A673 (cell line): ENCODE data around the gene EVA1B. TPM values are rescaled to one million over a fixed set of nuclear protein-coding genes. Genes with fewer than 3 reads are reported as not detected.
A peak's percentile ranks its signal among the peaks of the same experiment; 100 is the strongest.

Experiments
- BruUV-seq: library from RNA; stranded (reverse); fragments of 400-500 nt; replicated peaks from 2 replicates; lab custom pipeline; 2021; lab: Mats Ljungman, UMichigan
- CTCF ChIA-PET: fragments of 300-600 bp; sonication (Branson Sonifier 250); formaldehyde crosslinking; loops from one replicate; lab custom pipeline; 2022; ENCODE audit warnings: antibody characterized with exemption; lab: Charles Lee
- POLR2A ChIA-PET: fragments of 300-600 bp; sonication (Branson Sonifier 250); formaldehyde crosslinking; loops from one replicate; lab custom pipeline; 2022; ENCODE audit warnings: antibody characterized with exemption; ENCODE audit not compliant: low non-redundant PET; lab: Charles Lee
- DNase-seq: peaks from one replicate; pipeline ENCODE4 v3.0.0-alpha.2; 2015; ENCODE audit warnings: low spot score
- H3K27ac ChIP-seq: fragments of 200-600 bp; sonication (generic); 2 replicates; pipeline ENCODE4 v1.5.1; 2016; ENCODE audit warnings: mixed run types, low read depth, mild to moderate bottlenecking, mixed read lengths, antibody characterized with exemption, low read length; ENCODE audit not compliant: poor library complexity, severe bottlenecking
- H3K27me3 ChIP-seq: fragments of 200-600 bp; sonication (generic); replicated peaks from 2 replicates; pipeline ENCODE4 v1.6.1; 2017; ENCODE audit warnings: mixed run types, low read depth, mild to moderate bottlenecking, mixed read lengths, antibody characterized with exemption, low read length; ENCODE audit not compliant: insufficient read depth, poor library complexity
- H3K36me3 ChIP-seq: fragments of 200-600 bp; sonication (generic); 2 replicates; pipeline ENCODE4 v1.6.1; 2016; ENCODE audit warnings: mixed run types, mild to moderate bottlenecking, mixed read lengths, antibody characterized with exemption, low read length; ENCODE audit not compliant: insufficient read depth, poor library complexity, severe bottlenecking
- H3K4me1 ChIP-seq: fragments of 200-600 bp; sonication (generic); 2 replicates; pipeline ENCODE4 v1.6.1; 2017; ENCODE audit warnings: mixed run types, mild to moderate bottlenecking, mixed read lengths, antibody characterized with exemption, low read length; ENCODE audit not compliant: insufficient read depth, poor library complexity, severe bottlenecking
- H3K4me3 ChIP-seq: fragments of 200-600 bp; sonication (generic); 2 replicates; pipeline ENCODE4 v1.5.1; 2016; ENCODE audit warnings: low read depth, mixed run types, mild to moderate bottlenecking, mixed read lengths, low read length; ENCODE audit not compliant: poor library complexity, severe bottlenecking
- H3K9me3 ChIP-seq: fragments of 200-600 bp; sonication (generic); 2 replicates; pipeline ENCODE4 v1.6.1; 2016; ENCODE audit warnings: mixed run types, low read depth, mild to moderate bottlenecking, mixed read lengths, antibody characterized with exemption, low read length; ENCODE audit not compliant: poor library complexity, severe bottlenecking
- EZH2 ChIP-seq: fragments of 200-600 bp; sonication (generic); IDR thresholded peaks from 2 replicates; pipeline ENCODE4 v1.6.1; 2017; ENCODE audit warnings: borderline replicate concordance, low read depth, mild to moderate bottlenecking, mixed read lengths, antibody characterized with exemption, low read length; ENCODE audit not compliant: poor library complexity, severe bottlenecking
- intact Hi-C: fragments of 100-400 bp; cut with micrococcal nuclease; formaldehyde crosslinking; loops from one replicate; pipeline ENCODE4 v1.10.0; 2022; ENCODE audit not compliant: unreplicated experiment
- total RNA-seq: library from RNA; stranded (reverse); gene quantifications from 2 replicates; pipeline ENCODE4 v1.2.3, GENCODE V29; 2021
- TF ChIP-seq, protein P1 (sequence below): fragments of 300-800, 200-600 bp; sonication (generic); conservative IDR thresholded peaks from 2 replicates; pipeline ENCODE4 v1.5.1; 2017; ENCODE audit warnings: low read depth, mild to moderate bottlenecking, antibody characterized with exemption, low read length, moderate library complexity, mixed read lengths

Gene EVA1B
- total RNA-seq, 1 experiment from 2014 or later = 6.2 TPM

DNA sequence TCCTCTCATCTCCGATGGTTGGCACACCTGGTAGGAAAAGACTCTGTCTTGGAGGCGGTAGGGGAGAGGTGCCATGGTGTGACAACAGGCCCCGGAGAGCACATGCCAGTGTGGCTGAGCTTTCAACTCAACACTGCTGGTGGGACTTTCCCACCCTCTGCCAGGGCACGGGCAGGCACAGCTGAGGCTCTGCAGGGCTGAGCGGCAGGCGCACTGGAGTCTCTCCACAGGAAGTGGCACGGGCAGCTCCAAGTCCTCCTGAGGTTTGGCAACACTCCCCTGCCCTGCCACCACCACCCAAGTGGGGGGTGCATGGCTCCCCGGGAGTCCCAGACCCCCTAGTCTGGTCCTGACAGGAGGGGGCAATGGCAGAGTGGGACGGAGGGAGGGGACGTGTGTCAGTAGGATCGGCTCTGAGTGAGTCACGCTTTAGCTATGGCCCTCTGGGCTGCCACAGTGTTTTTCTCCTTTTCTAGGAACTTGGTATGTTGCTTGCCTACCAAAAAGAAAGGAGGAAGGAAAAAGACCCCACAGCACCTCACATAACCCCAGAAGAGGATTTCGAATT lies 27.3 kb upstream of the EVA1B start:
- intact Hi-C loops = no loop called here
- Histone ChIP-seq H3K27me3 (no peaks in the 10 kb centered on the region), H3K9me3 (no peaks in the 10 kb centered on the region), H3K4me3 (no peak overlapping the region), H3K4me1 (peaks cover 19% of the 10 kb centered on the region), H3K27ac (peak overlapping the region; percentile 66), H3K36me3 (peaks cover 62% of the 10 kb centered on the region)
- POLR2A ChIA-PET = no interaction called here
- CTCF ChIA-PET = no interaction called here
- no peak for TF ChIP-seq EZH2
- TF ChIP-seq, protein P1, sequence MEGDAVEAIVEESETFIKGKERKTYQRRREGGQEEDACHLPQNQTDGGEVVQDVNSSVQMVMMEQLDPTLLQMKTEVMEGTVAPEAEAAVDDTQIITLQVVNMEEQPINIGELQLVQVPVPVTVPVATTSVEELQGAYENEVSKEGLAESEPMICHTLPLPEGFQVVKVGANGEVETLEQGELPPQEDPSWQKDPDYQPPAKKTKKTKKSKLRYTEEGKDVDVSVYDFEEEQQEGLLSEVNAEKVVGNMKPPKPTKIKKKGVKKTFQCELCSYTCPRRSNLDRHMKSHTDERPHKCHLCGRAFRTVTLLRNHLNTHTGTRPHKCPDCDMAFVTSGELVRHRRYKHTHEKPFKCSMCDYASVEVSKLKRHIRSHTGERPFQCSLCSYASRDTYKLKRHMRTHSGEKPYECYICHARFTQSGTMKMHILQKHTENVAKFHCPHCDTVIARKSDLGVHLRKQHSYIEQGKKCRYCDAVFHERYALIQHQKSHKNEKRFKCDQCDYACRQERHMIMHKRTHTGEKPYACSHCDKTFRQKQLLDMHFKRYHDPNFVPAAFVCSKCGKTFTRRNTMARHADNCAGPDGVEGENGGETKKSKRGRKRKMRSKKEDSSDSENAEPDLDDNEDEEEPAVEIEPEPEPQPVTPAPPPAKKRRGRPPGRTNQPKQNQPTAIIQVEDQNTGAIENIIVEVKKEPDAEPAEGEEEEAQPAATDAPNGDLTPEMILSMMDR = no peak
- no TSS peak for BruUV-seq
- peak; percentile 49 for DNase-seq

GRCh38 chr1:36349839-36350238 lies 26.4 kb upstream of the EVA1B start:
- TF ChIP-seq EZH2 = no peak
- TF ChIP-seq, protein P1 = no peak
- Histone ChIP-seq H3K4me3 (no peak overlapping the region), H3K9me3 (no peaks in the 10 kb centered on the region), H3K27me3 (no peaks in the 10 kb centered on the region), H3K4me1 (peaks cover 19% of the 10 kb centered on the region), H3K27ac (no peak overlapping the region), H3K36me3 (peaks cover 58% of the 10 kb centered on the region)
- ChIA-PET POLR2A (no interaction called here), CTCF (no interaction called here)
- no TSS peak for BruUV-seq
- intact Hi-C loops = no loop called here
- no peak for DNase-seq

- H3K27ac ChIP-seq = no peak overlapping the region
Observed at GRCh38 chr1:36349241-36349671, 25.8 kb upstream of the EVA1B start.

More at GRCh38 chr1:36349241-36349671, 25.8 kb upstream of the EVA1B start:
- no peaks in the 10 kb centered on the region for H3K27me3 ChIP-seq
- H3K9me3 ChIP-seq = no peaks in the 10 kb centered on the region
- intact Hi-C loops = no loop called here
- H3K4me3 ChIP-seq = no peak overlapping the region
- peaks cover 19% of the 10 kb centered on the region for H3K4me1 ChIP-seq
- POLR2A ChIA-PET = interaction anchor here (0.6 kb wide), 1 partner anchor 1166 kb away, joined by 3 read pairs; no protein-coding TSS in a partner anchor
- TF ChIP-seq, protein P1 = no peak
- no peak for TF ChIP-seq EZH2
- H3K36me3 ChIP-seq = peaks cover 56% of the 10 kb centered on the region
- DNase-seq = no peak
- CTCF ChIA-PET = no interaction called here
- BruUV-seq = no TSS peak
